GM18526 (cell line): ENCODE results near the gene UPK2.

Experiments
- POLR2A ChIP-seq: IDR thresholded peaks from 3 replicates; pipeline ENCODE4 v1.6.1; 2011; ENCODE audit not compliant: insufficient read length; ENCODE audit errors: extremely low read depth

UPK2 gene

GRCh38 chr11:118957549-118957948, 1.5 kb downstream of the UPK2 start:
- TF ChIP-seq POLR2A = no peak

GRCh38 chr11:118957968-118958367, 1.9 kb downstream of the UPK2 start:
- no peak for TF ChIP-seq POLR2A

GRCh38 chr11:118958577-118958976, 2.5 kb downstream of the UPK2 start:
- no peak for TF ChIP-seq POLR2A

- TF ChIP-seq POLR2A = no peak
Observed at GRCh38 chr11:118961189-118961588, 5.1 kb downstream of the UPK2 start.

GRCh38 chr11:118961591-118961990, 5.5 kb downstream of the UPK2 start:
- TF ChIP-seq POLR2A = no peak

GRCh38 chr11:118971646-118972045, 15.5 kb downstream of the UPK2 start, which contains the start of gene FOXR1:
Gene FOXR1 (plus strand): TSS chr11:118971761. CDS start chr11:118971932, 171 bp downstream.
- TF ChIP-seq POLR2A = no peak

GRCh38 chr11:118973985-118974384, 17.9 kb downstream of the UPK2 start:
- no peak for TF ChIP-seq POLR2A

- no peak for TF ChIP-seq POLR2A
Observed at GRCh38 chr11:118975771-118976709, 19.9 kb downstream of the UPK2 start.

- TF ChIP-seq POLR2A = no peak
Observed at GRCh38 chr11:118979434-118979833, 23.3 kb downstream of the UPK2 start.

- TF ChIP-seq POLR2A = no peak
Observed at GRCh38 chr11:118980191-118980881, 24.2 kb downstream of the UPK2 start.

- TF ChIP-seq POLR2A = no peak
Observed at GRCh38 chr11:118984825-118985224, 28.7 kb downstream of the UPK2 start.

- TF ChIP-seq POLR2A = no peak
Observed at GRCh38 chr11:118988280-118988679, 32.2 kb downstream of the UPK2 start.

GRCh38 chr11:118996926-118997626, 41.0 kb downstream of the UPK2 start:
- no peak for TF ChIP-seq POLR2A

GRCh38 chr11:118997627-118998387, 41.7 kb downstream of the UPK2 start, which contains the start of gene CENATAC:
Gene CENATAC (plus strand): TSS chr11:118998138. CDS start chr11:118998198, 60 bp downstream.
- peak; percentile 94 for TF ChIP-seq POLR2A

GRCh38 chr11:118998388-118998717, 42.3 kb downstream of the UPK2 start:
- no peak for TF ChIP-seq POLR2A
